ENCODE results near the gene ENG.
A peak's percentile ranks its signal among the peaks of the same experiment; 100 is the strongest.
"Not testable (repeated sequence)": the region's sequence is repeated elsewhere in the genome, so short reads cannot be mapped to it uniquely, and the experiment has no call there.

Gene ENG

DNA sequence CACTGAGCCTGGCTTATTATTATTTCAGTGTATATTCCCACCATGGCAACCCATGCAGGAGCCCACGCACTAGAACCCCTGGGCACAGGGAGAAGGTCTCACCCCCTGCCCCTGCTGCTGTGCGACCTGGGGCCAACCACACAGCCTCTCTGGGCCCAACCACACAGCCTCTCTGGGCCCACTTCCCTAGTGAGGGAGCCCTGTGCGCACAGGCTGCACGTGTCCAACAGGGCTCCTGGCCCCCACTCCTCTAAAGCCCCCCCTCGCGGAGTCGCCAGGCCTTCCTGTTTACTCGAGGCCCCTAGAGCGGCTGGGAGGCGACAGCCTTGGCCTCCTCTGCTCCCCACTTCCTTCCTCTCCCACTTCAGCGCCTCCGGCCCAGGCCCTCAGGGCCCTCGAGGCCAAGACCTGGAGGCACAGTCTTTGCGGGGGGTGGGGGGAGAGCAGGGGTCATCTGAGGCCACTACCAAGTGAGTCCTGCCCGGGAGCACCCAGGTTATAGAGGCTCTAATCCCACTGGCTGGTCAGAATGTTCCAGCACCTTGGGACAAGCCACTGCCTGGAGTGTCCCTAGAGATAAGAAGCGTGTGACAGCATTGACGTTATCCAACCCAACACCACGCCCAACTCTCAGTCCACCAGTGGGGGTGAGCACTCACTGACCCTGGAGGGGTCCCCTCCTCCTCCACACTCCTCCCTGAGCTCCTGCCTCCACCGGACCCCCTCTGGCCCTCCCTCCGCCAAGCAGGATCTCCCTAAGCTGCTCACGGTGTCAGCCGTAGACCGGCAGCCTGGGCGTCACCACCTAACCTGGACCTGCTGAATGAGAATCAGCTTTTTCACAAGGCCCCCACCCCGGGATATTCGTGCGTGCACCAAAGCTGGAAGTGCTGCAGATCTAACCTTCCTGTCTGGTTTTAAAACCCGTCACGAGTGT lies 7.9 kb upstream of the ENG start:
- DNase-seq, result no peak

GRCh38 chr9:127860779-127861178 lies 6.3 kb upstream of the ENG start:
- DNase-seq, result no peak

DNA sequence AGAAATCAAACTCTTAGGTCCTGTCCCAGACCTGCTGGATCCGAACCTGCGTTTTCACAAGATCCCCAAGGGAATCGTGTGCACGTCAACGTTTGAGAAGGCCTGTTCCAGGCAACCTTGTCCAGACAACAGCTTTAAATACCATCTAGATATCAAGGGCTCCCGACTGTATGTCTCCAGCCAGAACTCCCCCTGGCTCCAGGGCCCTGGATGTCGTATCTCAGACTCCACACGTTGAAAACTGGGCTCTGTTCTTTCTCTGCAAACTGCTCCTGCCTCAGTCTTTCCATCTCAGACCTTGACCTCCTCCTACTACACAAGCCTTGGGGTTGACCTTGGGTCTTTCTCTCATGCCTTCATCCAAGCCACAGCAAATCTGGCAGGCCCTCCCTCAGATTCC lies 5.8 kb upstream of the ENG start:
- no peak for DNase-seq

GRCh38 chr9:127858041-127858512 lies 3.6 kb upstream of the ENG start:
- DNase-seq, result peak; percentile 27

DNA sequence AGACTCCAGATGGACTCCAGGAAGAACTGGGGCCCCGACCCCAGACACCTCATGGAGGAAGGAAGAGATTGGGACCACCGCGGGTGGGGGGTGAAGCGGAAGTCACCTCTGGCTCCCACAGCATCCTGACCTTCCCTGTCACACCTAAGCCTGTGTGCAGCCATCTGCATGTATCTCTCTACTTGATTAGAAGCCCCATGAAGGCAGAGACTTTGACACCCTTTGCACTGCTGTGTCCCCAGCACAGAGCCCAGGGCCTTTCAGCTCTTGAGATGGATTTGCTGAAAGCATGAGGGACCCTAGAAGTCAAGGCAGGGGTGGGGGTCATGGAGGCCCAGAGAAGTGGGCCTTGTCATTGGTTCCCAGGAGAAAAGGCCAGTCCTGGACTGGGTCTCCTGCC lies 2.8 kb upstream of the ENG start:
- no peak for DNase-seq

GRCh38 chr9:127856729-127857116 lies 2.3 kb upstream of the ENG start:
- no peak for DNase-seq

- no peak for DNase-seq
These were observed 1.8 kb upstream of the ENG start for GRCh38 chr9:127856094-127856728.

- DNase-seq, result no peak
These were observed 1.1 kb upstream of the ENG start for GRCh38 chr9:127855522-127855921.

DNA sequence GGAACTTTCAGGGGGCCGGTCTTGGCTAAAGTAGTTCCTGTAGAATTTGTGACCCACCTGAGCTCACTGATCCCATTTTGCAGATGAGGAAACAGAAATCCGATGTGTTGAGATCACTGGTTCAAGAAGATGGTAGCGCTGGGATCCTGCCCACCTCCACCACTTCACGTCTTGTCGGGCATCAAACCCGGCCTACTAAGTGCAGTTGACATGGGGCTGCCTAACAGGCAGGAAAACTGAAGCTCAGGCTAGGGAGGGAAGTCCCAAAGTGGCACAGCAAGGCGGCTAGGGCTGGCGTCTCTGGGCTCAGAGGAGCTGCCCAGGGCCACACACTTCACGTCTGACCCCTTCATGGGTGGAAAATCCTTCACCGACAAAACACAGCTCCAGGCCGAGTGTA lies 502 bp upstream of the ENG start:
- no peak for DNase-seq

DNA sequence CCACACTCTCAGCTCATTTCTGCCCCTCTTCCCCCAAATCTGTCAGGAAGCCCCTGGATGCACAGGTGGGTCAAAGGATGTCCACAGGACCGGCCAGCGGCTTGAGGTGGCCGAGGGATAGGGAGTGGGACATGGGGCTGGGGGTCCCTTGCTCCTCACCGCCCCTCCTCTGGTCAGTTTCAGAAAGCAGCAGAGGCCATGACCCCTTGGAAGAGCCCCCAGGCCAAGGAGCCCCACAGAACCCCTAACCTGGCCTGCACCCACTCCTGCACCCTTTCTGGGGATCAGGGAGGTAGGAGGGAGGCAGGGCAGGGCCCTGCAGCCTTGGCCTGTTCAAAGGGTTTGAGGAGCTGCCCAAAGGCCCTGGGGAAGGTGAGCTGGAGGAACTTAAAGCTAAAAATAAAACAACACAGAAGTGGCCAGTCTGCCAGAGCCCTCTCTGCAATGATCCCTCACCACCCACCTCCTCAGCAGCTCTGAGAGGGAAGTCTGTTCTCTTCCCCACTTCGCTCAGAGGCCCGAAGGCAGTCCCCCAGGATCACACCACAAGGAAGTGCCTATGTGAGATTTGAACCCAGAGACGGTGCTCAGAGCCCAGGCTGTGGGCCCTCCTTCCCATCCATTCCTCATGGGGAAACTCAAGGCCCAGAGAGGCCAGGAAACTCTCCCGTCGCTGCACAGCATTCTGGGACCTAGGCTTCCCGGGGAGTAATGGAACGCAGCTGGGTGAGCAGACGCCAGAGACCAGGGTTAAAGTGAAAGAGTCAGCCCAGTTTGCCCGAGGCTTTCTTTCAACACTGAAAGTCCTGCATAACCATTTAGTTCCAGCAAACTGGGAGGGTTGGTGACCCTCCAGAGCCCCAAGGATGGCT lies 910 bp downstream of the ENG start:
- no peak for DNase-seq

- no peak for DNase-seq
These were observed 1.6 kb downstream of the ENG start for GRCh38 chr9:127852829-127853228.

DNA sequence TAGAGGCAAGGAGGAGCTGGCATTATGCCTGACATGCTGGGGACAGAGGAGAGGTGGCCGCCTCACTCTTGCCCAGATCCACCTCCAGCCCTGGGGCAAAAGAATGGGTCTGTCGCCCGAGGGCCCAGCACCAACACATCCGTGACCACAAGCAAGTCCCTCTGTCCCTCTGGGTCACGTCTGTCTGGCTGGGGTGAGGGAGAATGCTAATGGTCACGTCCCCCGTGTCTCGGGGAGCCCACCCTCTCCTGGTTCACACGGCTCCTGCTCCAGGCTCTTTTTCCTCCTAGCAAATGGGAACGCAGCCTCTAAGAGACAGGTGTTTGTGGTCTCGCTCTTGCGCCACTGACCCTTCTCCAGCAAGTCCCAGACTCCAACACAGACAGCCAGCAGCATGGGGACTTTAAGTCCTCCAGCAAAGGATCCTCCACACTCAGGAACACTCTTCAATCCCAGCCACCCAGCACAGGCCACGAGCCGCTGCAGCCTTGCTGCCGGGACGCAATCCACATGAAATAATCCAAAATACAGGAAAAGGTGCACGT lies 4.1 kb downstream of the ENG start:
- no peak for DNase-seq

GRCh38 chr9:127848756-127849504 lies 5.5 kb downstream of the ENG start:
- no peak for DNase-seq

DNA sequence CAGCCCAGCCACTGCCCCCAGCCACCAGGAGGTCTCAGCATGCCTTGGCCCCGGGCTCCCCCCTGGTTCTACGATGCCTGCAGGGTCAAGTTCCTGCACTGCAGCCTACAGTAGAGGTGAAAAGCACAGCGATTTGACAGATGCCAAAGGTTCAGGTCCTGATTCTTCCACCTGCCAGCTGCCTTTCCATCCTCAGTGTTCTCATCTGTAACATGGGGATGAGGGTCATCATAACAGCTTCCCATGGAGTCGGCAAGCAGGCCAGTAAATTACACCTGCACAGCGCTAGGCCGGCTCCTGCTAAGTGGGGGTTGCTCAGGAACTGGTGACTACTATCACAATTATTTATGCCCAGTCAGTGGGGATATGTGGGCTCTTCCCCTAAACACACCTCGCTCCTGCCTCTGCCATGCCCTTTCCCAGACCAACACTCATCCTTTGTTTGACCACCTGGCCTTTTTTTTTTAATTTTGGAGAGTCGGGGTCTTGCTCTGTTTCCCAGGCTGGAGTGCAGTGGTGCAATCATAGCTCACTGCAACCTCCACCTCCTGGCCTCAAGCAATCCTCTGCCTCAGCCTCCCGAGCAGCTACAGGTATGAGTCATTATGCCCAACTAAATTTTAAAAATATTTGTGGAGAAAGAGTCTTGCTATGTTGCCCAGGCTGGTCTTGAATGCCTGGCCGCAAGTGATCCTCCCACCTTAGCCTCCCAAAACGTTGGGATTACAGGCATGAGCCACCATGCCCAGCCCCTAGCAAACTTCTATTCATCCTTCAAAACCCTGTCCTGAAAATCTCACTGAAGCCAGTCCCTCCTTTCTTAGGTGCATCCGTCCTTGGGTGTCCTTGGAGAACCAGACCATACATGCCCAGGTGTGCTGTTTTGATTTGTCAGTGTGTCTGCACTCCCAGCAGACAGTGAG lies 6.4 kb downstream of the ENG start:
- no peak for DNase-seq

GRCh38 chr9:127847178-127847510 lies 7.3 kb downstream of the ENG start:
- DNase-seq, result no peak

DNA sequence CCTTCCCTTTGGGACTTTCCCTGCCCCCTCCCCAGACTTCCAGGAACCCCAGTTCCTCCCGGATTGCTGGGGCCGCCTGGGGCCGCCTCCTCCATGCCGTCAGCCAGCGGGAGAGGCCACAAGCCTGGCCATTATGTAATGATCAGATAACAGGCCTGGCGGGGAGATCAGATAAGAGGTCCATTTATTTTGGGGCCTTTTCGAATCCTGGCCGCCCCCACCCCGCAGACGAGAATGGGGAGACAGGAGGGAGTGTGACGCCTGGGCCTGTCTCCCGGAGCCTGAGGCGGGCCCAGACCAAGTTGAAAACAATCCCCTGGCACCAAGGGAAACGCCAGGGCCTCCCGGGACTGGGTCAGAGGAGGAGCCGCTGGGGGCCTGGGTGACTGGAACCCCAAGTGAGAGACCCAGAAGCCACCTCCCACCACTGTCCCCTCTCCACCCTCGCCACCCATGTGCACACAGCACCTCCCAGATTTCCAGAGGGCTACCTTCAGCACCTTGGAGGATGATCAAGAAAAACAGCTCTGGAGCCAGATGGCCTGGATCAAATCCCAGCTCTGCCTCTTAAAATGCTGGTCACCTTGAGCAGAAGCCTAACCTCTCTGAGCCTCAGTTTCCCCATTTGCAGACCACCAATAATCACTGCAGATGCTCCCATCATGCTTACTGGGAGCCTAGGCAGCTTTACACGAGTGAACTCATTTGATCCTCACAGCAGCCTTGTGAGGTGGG lies 7.8 kb downstream of the ENG start:
- no peak for DNase-seq

GRCh38 chr9:127845619-127846018 lies 8.8 kb downstream of the ENG start:
- not testable (repeated sequence) for DNase-seq

GRCh38 chr9:127844821-127845359 lies 9.6 kb downstream of the ENG start:
- no peak for DNase-seq

GRCh38 chr9:127841087-127841835 lies 13.2 kb downstream of the ENG start:
- no peak for DNase-seq
